ENCODE data around the gene TOPBP1. TPM values are rescaled to one million over a fixed set of nuclear protein-coding genes. Genes with fewer than 3 reads are reported as not detected.
A peak's percentile ranks its signal among the peaks of the same experiment; 100 is the strongest.

TOPBP1 gene
- total and polyA plus RNA-seq, 9 of the 15 experiments (the other 6 are each of a cell fraction or from before 2014, with no cell fraction given): 16.6 to 77.6 (median 58.2) TPM

DNA sequence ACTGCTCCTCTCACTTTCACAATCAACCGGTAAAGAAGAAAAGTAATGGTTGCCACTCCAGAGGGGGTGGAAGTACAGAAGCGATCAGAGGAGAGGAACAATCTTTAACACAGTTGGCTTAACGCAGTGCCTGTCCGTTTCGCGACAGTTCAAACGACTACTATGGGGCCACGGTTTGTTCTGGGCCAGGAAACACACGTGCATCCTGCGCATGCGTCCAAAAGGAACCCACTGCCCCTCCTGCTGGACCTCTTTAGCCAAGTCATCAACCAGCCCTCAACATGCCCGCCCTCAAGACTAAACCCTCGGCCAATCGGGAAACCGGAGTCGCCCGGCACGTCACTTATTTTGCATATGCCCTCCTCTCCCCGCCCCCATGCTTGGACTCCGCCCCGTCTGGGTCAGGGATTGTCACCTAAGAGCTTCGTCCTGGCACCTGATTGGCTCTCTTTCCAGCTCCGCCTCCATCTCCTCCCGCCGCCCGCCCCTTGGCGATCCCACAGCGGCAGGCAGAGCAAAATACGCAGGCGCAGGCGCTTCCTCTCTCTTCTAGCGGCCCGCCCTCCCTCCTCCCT lies 88.6 kb downstream of the TOPBP1 start (continued):
- TF ChIP-seq GABPB1 (CRISPR knock-in tag; IDR thresholded peaks at IDR 0.05) (peak; percentile 52; the same call in 1 of the 2 replicates), POLR2B (IDR thresholded peaks at IDR 0.05; ENCODE audit: low read depth, partially characterized antibody) (peak; percentile 77), NRF1 (conservative IDR thresholded peaks at IDR 0.05 in 1 of 2, IDR thresholded peaks at IDR 0.05 in 1 of 2) (peak; percentile 95 to 96), RBM39 (optimal IDR thresholded peaks at IDR 0.05; ENCODE audit: low read depth, low read length) (no peak), PTTG1 (tag; IDR thresholded peaks at IDR 0.05; ENCODE audit: low read depth) (no peak), CREM (IDR thresholded peaks at IDR 0.05; ENCODE audit: low read depth) (0 out of 2 replicates have a peak, but pooled peaks have one; percentile 24), ATF1 (CRISPR knock-in tag; IDR thresholded peaks at IDR 0.05) (no peak), ATF1 (tag; IDR thresholded peaks at IDR 0.05) (peak; percentile 79), EP400 (IDR thresholded peaks at IDR 0.05) (0 out of 2 replicates have a peak, but pooled peaks have one; percentile 49), SP1 (CRISPR knock-in tag; IDR thresholded peaks at IDR 0.05) (peak; percentile 90), POLR2A (conservative IDR thresholded peaks at IDR 0.05) (peak; percentile 87), CBFA2T2 (conservative IDR thresholded peaks at IDR 0.05) (no peak), KLF6 (CRISPR knock-in tag; IDR thresholded peaks at IDR 0.05; ENCODE audit: borderline replicate concordance) (no peak), ZNF23 (CRISPR knock-in tag; IDR thresholded peaks at IDR 0.05) (0 out of 2 replicates have a peak, but pooled peaks have one; percentile 0), NFE2 (IDR thresholded peaks at IDR 0.05; ENCODE audit: low read depth) (peak; percentile 82), ZNF583 (CRISPR knock-in tag; IDR thresholded peaks at IDR 0.05) (no peak), NCOA4 (IDR thresholded peaks at IDR 0.05; ENCODE audit: partially characterized antibody) (no peak), ZNF436 (CRISPR knock-in tag; IDR thresholded peaks at IDR 0.05) (no peak), RBM14 (IDR thresholded peaks at IDR 0.05; ENCODE audit: borderline replicate concordance, insufficient read depth, low read depth, low read length) (no peak), MEIS2 (IDR thresholded peaks at IDR 0.05; ENCODE audit: partially characterized antibody) (peak; percentile 72)
- TF ChIP-seq, protein P1, sequence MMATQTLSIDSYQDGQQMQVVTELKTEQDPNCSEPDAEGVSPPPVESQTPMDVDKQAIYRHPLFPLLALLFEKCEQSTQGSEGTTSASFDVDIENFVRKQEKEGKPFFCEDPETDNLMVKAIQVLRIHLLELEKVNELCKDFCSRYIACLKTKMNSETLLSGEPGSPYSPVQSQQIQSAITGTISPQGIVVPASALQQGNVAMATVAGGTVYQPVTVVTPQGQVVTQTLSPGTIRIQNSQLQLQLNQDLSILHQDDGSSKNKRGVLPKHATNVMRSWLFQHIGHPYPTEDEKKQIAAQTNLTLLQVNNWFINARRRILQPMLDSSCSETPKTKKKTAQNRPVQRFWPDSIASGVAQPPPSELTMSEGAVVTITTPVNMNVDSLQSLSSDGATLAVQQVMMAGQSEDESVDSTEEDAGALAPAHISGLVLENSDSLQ (IDR thresholded peaks at IDR 0.05): peak; percentile 95
- TF ChIP-seq, protein P2, sequence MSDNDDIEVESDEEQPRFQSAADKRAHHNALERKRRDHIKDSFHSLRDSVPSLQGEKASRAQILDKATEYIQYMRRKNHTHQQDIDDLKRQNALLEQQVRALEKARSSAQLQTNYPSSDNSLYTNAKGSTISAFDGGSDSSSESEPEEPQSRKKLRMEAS (CRISPR knock-in tag; IDR thresholded peaks at IDR 0.05): peak; percentile 50
- TF ChIP-seq, protein P3, sequence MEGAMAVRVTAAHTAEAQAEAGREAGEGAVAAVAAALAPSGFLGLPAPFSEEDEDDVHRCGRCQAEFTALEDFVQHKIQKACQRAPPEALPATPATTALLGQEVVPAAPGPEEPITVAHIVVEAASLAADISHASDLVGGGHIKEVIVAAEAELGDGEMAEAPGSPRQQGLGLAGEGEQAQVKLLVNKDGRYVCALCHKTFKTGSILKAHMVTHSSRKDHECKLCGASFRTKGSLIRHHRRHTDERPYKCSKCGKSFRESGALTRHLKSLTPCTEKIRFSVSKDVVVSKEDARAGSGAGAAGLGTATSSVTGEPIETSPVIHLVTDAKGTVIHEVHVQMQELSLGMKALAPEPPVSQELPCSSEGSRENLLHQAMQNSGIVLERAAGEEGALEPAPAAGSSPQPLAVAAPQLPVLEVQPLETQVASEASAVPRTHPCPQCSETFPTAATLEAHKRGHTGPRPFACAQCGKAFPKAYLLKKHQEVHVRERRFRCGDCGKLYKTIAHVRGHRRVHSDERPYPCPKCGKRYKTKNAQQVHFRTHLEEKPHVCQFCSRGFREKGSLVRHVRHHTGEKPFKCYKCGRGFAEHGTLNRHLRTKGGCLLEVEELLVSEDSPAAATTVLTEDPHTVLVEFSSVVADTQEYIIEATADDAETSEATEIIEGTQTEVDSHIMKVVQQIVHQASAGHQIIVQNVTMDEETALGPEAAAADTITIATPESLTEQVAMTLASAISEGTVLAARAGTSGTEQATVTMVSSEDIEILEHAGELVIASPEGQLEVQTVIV (CRISPR knock-in tag; IDR thresholded peaks at IDR 0.05; ENCODE audit: borderline replicate concordance): peak; percentile 72; the same call in 1 of the 2 replicates
- TF ChIP-seq, protein P4, sequence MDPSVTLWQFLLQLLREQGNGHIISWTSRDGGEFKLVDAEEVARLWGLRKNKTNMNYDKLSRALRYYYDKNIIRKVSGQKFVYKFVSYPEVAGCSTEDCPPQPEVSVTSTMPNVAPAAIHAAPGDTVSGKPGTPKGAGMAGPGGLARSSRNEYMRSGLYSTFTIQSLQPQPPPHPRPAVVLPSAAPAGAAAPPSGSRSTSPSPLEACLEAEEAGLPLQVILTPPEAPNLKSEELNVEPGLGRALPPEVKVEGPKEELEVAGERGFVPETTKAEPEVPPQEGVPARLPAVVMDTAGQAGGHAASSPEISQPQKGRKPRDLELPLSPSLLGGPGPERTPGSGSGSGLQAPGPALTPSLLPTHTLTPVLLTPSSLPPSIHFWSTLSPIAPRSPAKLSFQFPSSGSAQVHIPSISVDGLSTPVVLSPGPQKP (CRISPR knock-in tag; IDR thresholded peaks at IDR 0.05): no peak
- TF ChIP-seq, protein P5, sequence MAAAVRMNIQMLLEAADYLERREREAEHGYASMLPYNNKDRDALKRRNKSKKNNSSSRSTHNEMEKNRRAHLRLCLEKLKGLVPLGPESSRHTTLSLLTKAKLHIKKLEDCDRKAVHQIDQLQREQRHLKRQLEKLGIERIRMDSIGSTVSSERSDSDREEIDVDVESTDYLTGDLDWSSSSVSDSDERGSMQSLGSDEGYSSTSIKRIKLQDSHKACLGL (CRISPR knock-in tag; IDR thresholded peaks at IDR 0.05; ENCODE audit: borderline replicate concordance, poor library complexity, severe bottlenecking): no peak
